Panc1 (cell line): ENCODE results near the gene WDR11. TPM values are rescaled to one million over a fixed set of nuclear protein-coding genes. Genes with fewer than 3 reads are reported as not detected.
A peak's percentile ranks its signal among the peaks of the same experiment; 100 is the strongest.

Experiments used
- ATAC-seq: fragments of 200-7000 bp; cut with Tn5 transposase; 2 replicates; pipeline ENCODE4 v1.9.1; 2020; ENCODE audit warnings: mild to moderate bottlenecking, moderate library complexity
- BruUV-seq: library from RNA; stranded (reverse); fragments of 400-500 nt; replicated peaks from 2 replicates; lab custom pipeline; 2021; lab: Mats Ljungman, UMichigan
- CTCF ChIA-PET: fragments of 300-600 bp; sonication (Branson Sonifier 250); formaldehyde crosslinking; loops from one replicate; lab custom pipeline; 2022; ENCODE audit warnings: antibody characterized with exemption; lab: Charles Lee
- POLR2A ChIA-PET: fragments of 300-600 bp; sonication (Branson Sonifier 250); formaldehyde crosslinking; loops from one replicate; lab custom pipeline; 2022; ENCODE audit warnings: antibody characterized with exemption; lab: Charles Lee
- DNase-seq: peaks from one replicate; pipeline ENCODE4 v3.0.0-alpha.2; 2010; ENCODE audit warnings: low read depth, low spot score
- H3K27ac ChIP-seq: 2 replicates; pipeline ENCODE4 v1.5.1; 2011; ENCODE audit warnings: mild to moderate bottlenecking, low read length, inconsistent platforms
- H3K27me3 ChIP-seq: fragments of 200-500 bp; sonication (Bioruptor generic); 2 replicates; pipeline ENCODE4 v1.6.0; 2014; ENCODE audit warnings: low read length, inconsistent platforms; ENCODE audit not compliant: control insufficient read depth, insufficient read depth
- H3K36me3 ChIP-seq: fragments of 200-500 bp; sonication (Bioruptor generic); 2 replicates; pipeline ENCODE4 v1.5.1; 2014; ENCODE audit warnings: inconsistent platforms, mild to moderate bottlenecking, low read length, moderate library complexity; ENCODE audit not compliant: control insufficient read depth, insufficient read depth
- H3K4me1 ChIP-seq: 2 replicates; pipeline ENCODE4 v1.5.1; 2011; ENCODE audit warnings: inconsistent platforms, mild to moderate bottlenecking, low read length, moderate library complexity; ENCODE audit not compliant: control insufficient read depth, insufficient read depth
- H3K4me3 ChIP-seq, 2 experiments: 2 replicates each; pipeline ENCODE4 v1.5.1; 2011 to 2012; ENCODE audit warnings: low read depth in 2 of 2, low read length in 2 of 2, mild to moderate bottlenecking in 2 of 2, inconsistent platforms in 1 of 2, moderate library complexity in 1 of 2
- H3K9me3 ChIP-seq: fragments of 200-500 bp; sonication (Bioruptor generic); 2 replicates; pipeline ENCODE4 v1.5.1; 2014; ENCODE audit warnings: low read depth, mild to moderate bottlenecking, inconsistent platforms, low read length, moderate library complexity; ENCODE audit not compliant: control insufficient read depth, insufficient read depth
- CTCF ChIP-seq: fragments of 450-650 bp; IDR thresholded peaks from 2 replicates; pipeline ENCODE4 v1.5.1; 2017; ENCODE audit warnings: mild to moderate bottlenecking
- POLR2AphosphoS5 ChIP-seq: IDR thresholded peaks from 2 replicates; pipeline ENCODE4 v1.6.1; 2012; ENCODE audit warnings: mild to moderate bottlenecking, low read depth, low read length, moderate library complexity
- REST ChIP-seq, 2 experiments: IDR thresholded peaks; 2 replicates each; pipeline ENCODE4 v1.6.1; 2011 to 2012; ENCODE audit warnings: low read depth in 2 of 2, control low read depth in 1 of 2, low read length in 1 of 2, mild to moderate bottlenecking in 1 of 2, moderate library complexity in 1 of 2; ENCODE audit not compliant: insufficient read depth in 1 of 2
- SIN3A ChIP-seq: IDR thresholded peaks from 2 replicates; pipeline ENCODE4 v1.6.1; 2012; ENCODE audit warnings: low read depth, mild to moderate bottlenecking, low read length, moderate library complexity, borderline replicate concordance; ENCODE audit not compliant: insufficient read depth
- TCF7L2 ChIP-seq: IDR thresholded peaks from 2 replicates; pipeline ENCODE4 v1.6.1; 2011; ENCODE audit warnings: mild to moderate bottlenecking, low read depth, low read length, inconsistent platforms
- in situ Hi-C: cut with HindIII; loops from 2 replicates; pipeline ENCODE4 v1.10.0; 2016; ENCODE audit warnings: low sequenced_read_pairs, low pct_unique_long_range_greater_than_20kb
- intact Hi-C: fragments of 100-400 bp; cut with micrococcal nuclease; formaldehyde crosslinking; loops from one replicate; pipeline ENCODE4 v1.10.0; 2022; ENCODE audit not compliant: unreplicated experiment
- total RNA-seq: library from RNA; stranded (reverse); gene quantifications from one replicate; pipeline ENCODE4 v1.2.1, GENCODE V29; 2021; ENCODE audit not compliant: unreplicated experiment

The WDR11 gene
- total RNA-seq, 1 experiment from 2014 or later, result 59.3 TPM

- peak overlapping the region; percentile 39 to 64 for H3K4me3 ChIP-seq
- no peak for TF ChIP-seq REST (IDR thresholded peaks at IDR 0.05; ENCODE audit: insufficient read depth in 1 of 2, low read depth in 2 of 2, low read length in 1 of 2)
- TF ChIP-seq POLR2AphosphoS5, result no peak
- no peak for TF ChIP-seq SIN3A
- TF ChIP-seq TCF7L2, result no peak
- TF ChIP-seq CTCF, result no peak
- peaks cover 8% of the 10 kb centered on the region for H3K4me1 ChIP-seq
- ChIA-PET CTCF (interaction anchor here (1.0 kb wide), 1 partner anchor 155 kb away, joined by 5 read pairs; no protein-coding TSS in a partner anchor), POLR2A (no interaction called here)
- H3K9me3 ChIP-seq, result no peaks in the 10 kb centered on the region
- peaks cover 22% of the 10 kb centered on the region for H3K27me3 ChIP-seq
- in situ Hi-C loops (no loop called here), intact Hi-C loops (loop anchor here (2.0 kb wide), 1 partner anchor 659 kb away; no protein-coding TSS in a partner anchor)
- no peak overlapping the region for H3K27ac ChIP-seq
- H3K36me3 ChIP-seq, result no peaks in the 10 kb centered on the region
- ATAC-seq (peak; percentile 76), DNase-seq (no peak)
- no TSS peak for BruUV-seq
Observed at GRCh38 chr10:120949609-120950031, 98.5 kb downstream of the WDR11 start.

- no TSS peak for BruUV-seq
- CTCF ChIA-PET, result no interaction called here
- H3K27ac ChIP-seq, result no peak overlapping the region
- H3K36me3 ChIP-seq, result no peaks in the 10 kb centered on the region
- peak overlapping the region; percentile 39 to 64; a peak in 3 of 4 replicates for H3K4me3 ChIP-seq
- intact Hi-C loops, result no loop called here
- H3K9me3 ChIP-seq, result no peaks in the 10 kb centered on the region
- in situ Hi-C loops, result no loop called here
- peak; percentile 26 for ATAC-seq
- peaks cover 22% of the 10 kb centered on the region for H3K27me3 ChIP-seq
- H3K4me1 ChIP-seq, result peaks cover 8% of the 10 kb centered on the region
- POLR2A ChIA-PET, result no interaction called here
- TF ChIP-seq TCF7L2 (no peak), CTCF (no peak), SIN3A (no peak), POLR2AphosphoS5 (no peak), REST (IDR thresholded peaks at IDR 0.05; ENCODE audit: insufficient read depth in 1 of 2, low read depth in 2 of 2, low read length in 1 of 2) (no peak)
- no peak for DNase-seq
Observed at GRCh38 chr10:120950051-120950561, 98.9 kb downstream of the WDR11 start.
